ENCODE measurements around the gene ARHGAP22.

The ARHGAP22 gene

GRCh38 chr10:48587101-48587500 is 17.8 kb downstream of the ARHGAP22 start:
- Histone ChIP-seq H3K4me2 (ENCODE audit: low read depth, low read length) (no peak overlapping the region), H3K79me2 (ENCODE audit: low read length) (no peaks in the 10 kb centered on the region), H3K27me3 (replicated peaks; ENCODE audit: insufficient read depth, low read length) (no peaks in the 10 kb centered on the region), H3K4me1 (ENCODE audit: low read length) (no peaks in the 10 kb centered on the region), H3K9ac (ENCODE audit: low read length) (no peak overlapping the region), H3K9me3 (replicated peaks; ENCODE audit: insufficient read depth, low read length) (no peaks in the 10 kb centered on the region), H3K4me3 (ENCODE audit: low read length) (no peak overlapping the region), H3K9me2 (replicated peaks; ENCODE audit: insufficient read depth, low read length) (no peaks in the 10 kb centered on the region), H3K36me3 (replicated peaks; ENCODE audit: insufficient read depth, low read length) (no peaks in the 10 kb centered on the region), H4K20me1 (ENCODE audit: insufficient read depth, low read length) (no peaks in the 10 kb centered on the region), H3F3A (ENCODE audit: insufficient read depth, low read length) (no peaks in the 10 kb centered on the region), H3K27ac (ENCODE audit: low read length) (no peak overlapping the region), H2AFZ (ENCODE audit: low read length) (no peak overlapping the region)
- DNase-seq = no peak
- no peak for TF ChIP-seq EZH2phosphoT487 (IDR thresholded peaks at IDR 0.05; ENCODE audit: low read length)
- TF ChIP-seq CTCF (IDR thresholded peaks at IDR 0.05; ENCODE audit: low read length) = no peak
- no peak for TF ChIP-seq EZH2 (optimal IDR thresholded peaks at IDR 0.05; ENCODE audit: low read depth, low read length)

- Histone ChIP-seq H3K4me3 (ENCODE audit: low read length) (no peak overlapping the region), H4K20me1 (ENCODE audit: insufficient read depth, low read length) (no peaks in the 10 kb centered on the region), H3K27me3 (replicated peaks; ENCODE audit: insufficient read depth, low read length) (no peaks in the 10 kb centered on the region), H3K9ac (ENCODE audit: low read length) (no peak overlapping the region), H3K9me2 (replicated peaks; ENCODE audit: insufficient read depth, low read length) (no peaks in the 10 kb centered on the region), H3F3A (ENCODE audit: insufficient read depth, low read length) (no peaks in the 10 kb centered on the region), H3K4me1 (ENCODE audit: low read length) (no peaks in the 10 kb centered on the region), H3K9me3 (replicated peaks; ENCODE audit: insufficient read depth, low read length) (no peaks in the 10 kb centered on the region), H3K27ac (ENCODE audit: low read length) (no peak overlapping the region), H3K36me3 (replicated peaks; ENCODE audit: insufficient read depth, low read length) (no peaks in the 10 kb centered on the region), H3K79me2 (ENCODE audit: low read length) (no peaks in the 10 kb centered on the region), H3K4me2 (ENCODE audit: low read depth, low read length) (no peak overlapping the region), H2AFZ (ENCODE audit: low read length) (no peak overlapping the region)
- no peak for DNase-seq
- TF ChIP-seq EZH2phosphoT487 (IDR thresholded peaks at IDR 0.05; ENCODE audit: low read length) = no peak
- TF ChIP-seq EZH2 (optimal IDR thresholded peaks at IDR 0.05; ENCODE audit: low read depth, low read length) = no peak
- no peak for TF ChIP-seq CTCF (IDR thresholded peaks at IDR 0.05; ENCODE audit: low read length)
Measured at GRCh38 chr10:48582970-48583369, 21.9 kb downstream of the ARHGAP22 start.

- no peaks in the 10 kb centered on the region for H3K79me2 ChIP-seq (ENCODE audit: low read length)
- no peaks in the 10 kb centered on the region for H3F3A ChIP-seq (ENCODE audit: insufficient read depth, low read length)
- H3K9ac ChIP-seq (ENCODE audit: low read length) = no peak overlapping the region
- no peaks in the 10 kb centered on the region for H3K27me3 ChIP-seq (replicated peaks; ENCODE audit: insufficient read depth, low read length)
- no peak for DNase-seq
- no peak for TF ChIP-seq CTCF (IDR thresholded peaks at IDR 0.05; ENCODE audit: low read length)
- TF ChIP-seq EZH2phosphoT487 (IDR thresholded peaks at IDR 0.05; ENCODE audit: low read length) = no peak
- TF ChIP-seq EZH2 (optimal IDR thresholded peaks at IDR 0.05; ENCODE audit: low read depth, low read length) = no peak
- H3K9me3 ChIP-seq (replicated peaks; ENCODE audit: insufficient read depth, low read length) = no peaks in the 10 kb centered on the region
- H3K4me2 ChIP-seq (ENCODE audit: low read depth, low read length) = no peak overlapping the region
- no peaks in the 10 kb centered on the region for H3K4me1 ChIP-seq (ENCODE audit: low read length)
- H3K36me3 ChIP-seq (replicated peaks; ENCODE audit: insufficient read depth, low read length) = no peaks in the 10 kb centered on the region
- no peaks in the 10 kb centered on the region for H3K9me2 ChIP-seq (replicated peaks; ENCODE audit: insufficient read depth, low read length)
- no peak overlapping the region for H3K27ac ChIP-seq (ENCODE audit: low read length)
- no peak overlapping the region for H2AFZ ChIP-seq (ENCODE audit: low read length)
- H3K4me3 ChIP-seq (ENCODE audit: low read length) = no peak overlapping the region
- H4K20me1 ChIP-seq (ENCODE audit: insufficient read depth, low read length) = no peaks in the 10 kb centered on the region
Measured at GRCh38 chr10:48580236-48580635, 24.6 kb downstream of the ARHGAP22 start.

Data from MM.1S (cell line).